Epithelial cell of esophagus (primary cell): Measurements from ENCODE around the gene EIF2S2.

Experiments used
- DNase-seq: peaks from one replicate; pipeline ENCODE4 v3.0.0; 2010; ENCODE audit warnings: low read depth
- H3K4me3 ChIP-seq: 2 replicates; pipeline ENCODE4 v1.5.1; 2011; ENCODE audit warnings: mild to moderate bottlenecking, low read length, control low read depth
- CTCF ChIP-seq: IDR thresholded peaks from 2 replicates; pipeline ENCODE4 v1.5.1; 2011; ENCODE audit warnings: low read depth, mild to moderate bottlenecking, low read length, control low read depth, inconsistent platforms; ENCODE audit not compliant: insufficient read depth; ENCODE audit errors: missing control alignments

EIF2S2 gene

GRCh38 chr20:34061695-34062094 lies 50.3 kb downstream of the EIF2S2 start:
- H3K4me3 ChIP-seq: no peak overlapping the region
- no peak for DNase-seq
- TF ChIP-seq CTCF: no peak

- DNase-seq: no peak
- H3K4me3 ChIP-seq: no peak overlapping the region
- no peak for TF ChIP-seq CTCF
Observed at GRCh38 chr20:34060970-34061369, 51.1 kb downstream of the EIF2S2 start.

GRCh38 chr20:34058831-34059230 lies 53.2 kb downstream of the EIF2S2 start:
- DNase-seq: no peak
- H3K4me3 ChIP-seq: no peak overlapping the region
- no peak for TF ChIP-seq CTCF

- H3K4me3 ChIP-seq: no peak overlapping the region
- no peak for TF ChIP-seq CTCF
- DNase-seq: no peak
Observed at GRCh38 chr20:34055290-34055689, 56.8 kb downstream of the EIF2S2 start.

- H3K4me3 ChIP-seq: no peak overlapping the region
- no peak for TF ChIP-seq CTCF
- DNase-seq: no peak
Observed at GRCh38 chr20:34052414-34052813, 59.6 kb downstream of the EIF2S2 start.

GRCh38 chr20:34049897-34050695 lies 61.9 kb downstream of the EIF2S2 start:
- DNase-seq: no peak
- TF ChIP-seq CTCF: no peak
- no peak overlapping the region for H3K4me3 ChIP-seq

- DNase-seq: no peak
- H3K4me3 ChIP-seq: no peak overlapping the region
- no peak for TF ChIP-seq CTCF
Observed at GRCh38 chr20:34049389-34049788, 62.7 kb downstream of the EIF2S2 start.
